ENCODE data around the gene ECE2. TPM values are rescaled to one million over a fixed set of nuclear protein-coding genes. Genes with fewer than 3 reads are reported as not detected.
A peak's percentile ranks its signal among the peaks of the same experiment; 100 is the strongest.

Gene ECE2
- polyA plus RNA-seq, 2 of the 4 experiments (the other 2 are of a cell fraction): not detected

DNA sequence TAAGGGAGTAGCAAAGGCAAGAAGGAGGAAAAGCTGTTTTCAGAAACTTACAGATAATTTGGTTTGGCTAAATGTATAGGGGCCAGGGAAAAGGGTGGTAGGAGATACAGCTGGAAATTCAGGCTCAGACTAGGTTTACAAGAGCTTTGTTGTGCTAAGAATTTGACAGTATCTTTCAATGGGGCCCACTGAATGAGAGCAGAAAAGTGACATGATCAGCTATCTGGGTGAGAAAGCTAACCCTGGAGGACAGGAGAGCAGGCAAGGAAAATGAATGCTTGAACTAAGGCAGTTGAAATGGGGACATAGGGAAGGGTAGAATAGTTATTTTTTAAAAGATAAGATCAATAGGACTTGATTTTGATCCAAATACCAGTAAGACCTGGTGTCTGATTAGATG, 35.8 kb downstream of the ECE2 start:
- no peak overlapping the region for H3K27ac ChIP-seq
- no peak for DNase-seq (ENCODE audit: low read depth in 1 of 2, low spot score in 1 of 2)
- no peak for FAIRE-seq
- POLR2A ChIA-PET: no interaction called here
- ATAC-seq: no peak
- H3K4me1 ChIP-seq: peaks cover 6% of the 10 kb centered on the region; the same call in 2 of the 3 replicates
- no peaks in the 10 kb centered on the region for H3K9me3 ChIP-seq
- TF ChIP-seq CBX2 (IDR thresholded peaks at IDR 0.05; ENCODE audit: borderline replicate concordance, low read depth): no peak
- TF ChIP-seq SREBF2 (IDR thresholded peaks at IDR 0.05): no peak
- TF ChIP-seq EHMT2 (IDR thresholded peaks at IDR 0.05; ENCODE audit: low read depth): no peak
- no peak for TF ChIP-seq CBX8 (IDR thresholded peaks at IDR 0.05)
- TF ChIP-seq RARB (CRISPR knock-in tag; IDR thresholded peaks at IDR 0.05): no peak
- no peak for TF ChIP-seq ZC3H11A (IDR thresholded peaks at IDR 0.05)
- no peak for TF ChIP-seq FOSB (CRISPR knock-in tag; IDR thresholded peaks at IDR 0.05)
- TF ChIP-seq JUNB (IDR thresholded peaks at IDR 0.05): no peak
- no peak for TF ChIP-seq RNF2 (IDR thresholded peaks at IDR 0.05; ENCODE audit: borderline replicate concordance, low read depth)
- TF ChIP-seq, protein P1, sequence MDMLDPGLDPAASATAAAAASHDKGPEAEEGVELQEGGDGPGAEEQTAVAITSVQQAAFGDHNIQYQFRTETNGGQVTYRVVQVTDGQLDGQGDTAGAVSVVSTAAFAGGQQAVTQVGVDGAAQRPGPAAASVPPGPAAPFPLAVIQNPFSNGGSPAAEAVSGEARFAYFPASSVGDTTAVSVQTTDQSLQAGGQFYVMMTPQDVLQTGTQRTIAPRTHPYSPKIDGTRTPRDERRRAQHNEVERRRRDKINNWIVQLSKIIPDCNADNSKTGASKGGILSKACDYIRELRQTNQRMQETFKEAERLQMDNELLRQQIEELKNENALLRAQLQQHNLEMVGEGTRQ (IDR thresholded peaks at IDR 0.05): no peak
- no peak for TF ChIP-seq POLR2A (IDR thresholded peaks at IDR 0.05; ENCODE audit: low read length)
- no peak for TF ChIP-seq GATA3 (IDR thresholded peaks at IDR 0.05; ENCODE audit: borderline replicate concordance)
- no peak for TF ChIP-seq FOSL2 (IDR thresholded peaks at IDR 0.05)
- no peak for TF ChIP-seq FOSL2 (CRISPR knock-in tag; IDR thresholded peaks at IDR 0.05)
- TF ChIP-seq, protein P2, sequence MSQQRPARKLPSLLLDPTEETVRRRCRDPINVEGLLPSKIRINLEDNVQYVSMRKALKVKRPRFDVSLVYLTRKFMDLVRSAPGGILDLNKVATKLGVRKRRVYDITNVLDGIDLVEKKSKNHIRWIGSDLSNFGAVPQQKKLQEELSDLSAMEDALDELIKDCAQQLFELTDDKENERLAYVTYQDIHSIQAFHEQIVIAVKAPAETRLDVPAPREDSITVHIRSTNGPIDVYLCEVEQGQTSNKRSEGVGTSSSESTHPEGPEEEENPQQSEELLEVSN (IDR thresholded peaks at IDR 0.05; ENCODE audit: borderline replicate concordance, low read depth): no peak
- no peak for TF ChIP-seq ZFP36 (IDR thresholded peaks at IDR 0.05; ENCODE audit: borderline replicate concordance, partially characterized antibody)
- TF ChIP-seq, protein P3, sequence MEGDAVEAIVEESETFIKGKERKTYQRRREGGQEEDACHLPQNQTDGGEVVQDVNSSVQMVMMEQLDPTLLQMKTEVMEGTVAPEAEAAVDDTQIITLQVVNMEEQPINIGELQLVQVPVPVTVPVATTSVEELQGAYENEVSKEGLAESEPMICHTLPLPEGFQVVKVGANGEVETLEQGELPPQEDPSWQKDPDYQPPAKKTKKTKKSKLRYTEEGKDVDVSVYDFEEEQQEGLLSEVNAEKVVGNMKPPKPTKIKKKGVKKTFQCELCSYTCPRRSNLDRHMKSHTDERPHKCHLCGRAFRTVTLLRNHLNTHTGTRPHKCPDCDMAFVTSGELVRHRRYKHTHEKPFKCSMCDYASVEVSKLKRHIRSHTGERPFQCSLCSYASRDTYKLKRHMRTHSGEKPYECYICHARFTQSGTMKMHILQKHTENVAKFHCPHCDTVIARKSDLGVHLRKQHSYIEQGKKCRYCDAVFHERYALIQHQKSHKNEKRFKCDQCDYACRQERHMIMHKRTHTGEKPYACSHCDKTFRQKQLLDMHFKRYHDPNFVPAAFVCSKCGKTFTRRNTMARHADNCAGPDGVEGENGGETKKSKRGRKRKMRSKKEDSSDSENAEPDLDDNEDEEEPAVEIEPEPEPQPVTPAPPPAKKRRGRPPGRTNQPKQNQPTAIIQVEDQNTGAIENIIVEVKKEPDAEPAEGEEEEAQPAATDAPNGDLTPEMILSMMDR (IDR thresholded peaks at IDR 0.05): no peak
- no peak for TF ChIP-seq NFE2L2 (conservative IDR thresholded peaks at IDR 0.05; ENCODE audit: low read length)
- TF ChIP-seq, protein P4, sequence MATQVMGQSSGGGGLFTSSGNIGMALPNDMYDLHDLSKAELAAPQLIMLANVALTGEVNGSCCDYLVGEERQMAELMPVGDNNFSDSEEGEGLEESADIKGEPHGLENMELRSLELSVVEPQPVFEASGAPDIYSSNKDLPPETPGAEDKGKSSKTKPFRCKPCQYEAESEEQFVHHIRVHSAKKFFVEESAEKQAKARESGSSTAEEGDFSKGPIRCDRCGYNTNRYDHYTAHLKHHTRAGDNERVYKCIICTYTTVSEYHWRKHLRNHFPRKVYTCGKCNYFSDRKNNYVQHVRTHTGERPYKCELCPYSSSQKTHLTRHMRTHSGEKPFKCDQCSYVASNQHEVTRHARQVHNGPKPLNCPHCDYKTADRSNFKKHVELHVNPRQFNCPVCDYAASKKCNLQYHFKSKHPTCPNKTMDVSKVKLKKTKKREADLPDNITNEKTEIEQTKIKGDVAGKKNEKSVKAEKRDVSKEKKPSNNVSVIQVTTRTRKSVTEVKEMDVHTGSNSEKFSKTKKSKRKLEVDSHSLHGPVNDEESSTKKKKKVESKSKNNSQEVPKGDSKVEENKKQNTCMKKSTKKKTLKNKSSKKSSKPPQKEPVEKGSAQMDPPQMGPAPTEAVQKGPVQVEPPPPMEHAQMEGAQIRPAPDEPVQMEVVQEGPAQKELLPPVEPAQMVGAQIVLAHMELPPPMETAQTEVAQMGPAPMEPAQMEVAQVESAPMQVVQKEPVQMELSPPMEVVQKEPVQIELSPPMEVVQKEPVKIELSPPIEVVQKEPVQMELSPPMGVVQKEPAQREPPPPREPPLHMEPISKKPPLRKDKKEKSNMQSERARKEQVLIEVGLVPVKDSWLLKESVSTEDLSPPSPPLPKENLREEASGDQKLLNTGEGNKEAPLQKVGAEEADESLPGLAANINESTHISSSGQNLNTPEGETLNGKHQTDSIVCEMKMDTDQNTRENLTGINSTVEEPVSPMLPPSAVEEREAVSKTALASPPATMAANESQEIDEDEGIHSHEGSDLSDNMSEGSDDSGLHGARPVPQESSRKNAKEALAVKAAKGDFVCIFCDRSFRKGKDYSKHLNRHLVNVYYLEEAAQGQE (IDR thresholded peaks at IDR 0.05): no peak
- TF ChIP-seq HDAC2 (IDR thresholded peaks at IDR 0.05): no peak
- TF ChIP-seq RFX5 (IDR thresholded peaks at IDR 0.05): no peak
- H3K4me3 ChIP-seq: no peak overlapping the region
- no peak overlapping the region for H3K4me2 ChIP-seq
- CTCF ChIA-PET: interaction anchor here (2.0 kb wide), 1 partner anchor 11 kb away, joined by 5 read pairs; no protein-coding TSS in a partner anchor

DNA sequence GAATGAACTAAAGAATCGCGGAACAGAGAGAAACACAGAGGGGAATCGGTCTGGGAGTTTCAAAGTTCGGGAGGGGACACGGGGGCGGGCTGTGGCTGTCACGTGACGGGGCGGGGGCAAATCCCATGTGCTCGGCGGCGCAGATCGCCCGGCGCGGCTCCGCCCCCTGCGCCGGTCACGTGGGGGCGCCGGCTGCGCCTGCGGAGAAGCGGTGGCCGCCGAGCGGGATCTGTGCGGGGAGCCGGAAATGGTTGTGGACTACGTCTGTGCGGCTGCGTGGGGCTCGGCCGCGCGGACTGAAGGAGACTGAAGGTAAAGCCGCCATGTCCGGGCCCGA, 38.5 kb downstream of the ECE2 start, which contains the start of gene EIF4G1:
EIF4G1 (plus strand) TSS at position 244 of the 337 bp plus-strand sequence. CDS start 1,191 bp downstream, outside the sequence.
- ATAC-seq (peak; percentile 79 to 85), DNase-seq (ENCODE audit: low read depth in 1 of 2, low spot score in 1 of 2) (peak; percentile 69 to 93), FAIRE-seq (no peak)
- ChIA-PET CTCF (no interaction called here), POLR2A (no interaction called here)
- peak within 1 kb of the TSS; percentile 94 for H3K4me2 ChIP-seq
- H3K4me1 ChIP-seq: peaks cover 33% of the 10 kb centered on the region
- peak within 1 kb of the TSS; percentile 100 for H3K27ac ChIP-seq
- H3K9me3 ChIP-seq: no peaks in the 10 kb centered on the region
- WGBS (ENCODE audit: missing lambda C conversion rate): under 1% methylated on average over 23 of the region's 40 CpGs
- peak within 1 kb of the TSS; percentile 86 for H3K4me3 ChIP-seq
- TF ChIP-seq EHMT2 (IDR thresholded peaks at IDR 0.05; ENCODE audit: low read depth): no peak
- TF ChIP-seq, protein P2 (IDR thresholded peaks at IDR 0.05; ENCODE audit: borderline replicate concordance, low read depth): no peak; the same call in 1 of the 2 replicates
- no peak for TF ChIP-seq TP53 (CRISPR knock-in tag; IDR thresholded peaks at IDR 0.05)
- TF ChIP-seq KDM1A (IDR thresholded peaks at IDR 0.05; ENCODE audit: low read depth): no peak
- TF ChIP-seq BHLHE40 (IDR thresholded peaks at IDR 0.05; ENCODE audit: low read depth, low read length): no peak
- TF ChIP-seq CBX8 (IDR thresholded peaks at IDR 0.05): no peak
- TF ChIP-seq RNF2 (IDR thresholded peaks at IDR 0.05; ENCODE audit: borderline replicate concordance, low read depth): no peak
- TF ChIP-seq, protein P5, sequence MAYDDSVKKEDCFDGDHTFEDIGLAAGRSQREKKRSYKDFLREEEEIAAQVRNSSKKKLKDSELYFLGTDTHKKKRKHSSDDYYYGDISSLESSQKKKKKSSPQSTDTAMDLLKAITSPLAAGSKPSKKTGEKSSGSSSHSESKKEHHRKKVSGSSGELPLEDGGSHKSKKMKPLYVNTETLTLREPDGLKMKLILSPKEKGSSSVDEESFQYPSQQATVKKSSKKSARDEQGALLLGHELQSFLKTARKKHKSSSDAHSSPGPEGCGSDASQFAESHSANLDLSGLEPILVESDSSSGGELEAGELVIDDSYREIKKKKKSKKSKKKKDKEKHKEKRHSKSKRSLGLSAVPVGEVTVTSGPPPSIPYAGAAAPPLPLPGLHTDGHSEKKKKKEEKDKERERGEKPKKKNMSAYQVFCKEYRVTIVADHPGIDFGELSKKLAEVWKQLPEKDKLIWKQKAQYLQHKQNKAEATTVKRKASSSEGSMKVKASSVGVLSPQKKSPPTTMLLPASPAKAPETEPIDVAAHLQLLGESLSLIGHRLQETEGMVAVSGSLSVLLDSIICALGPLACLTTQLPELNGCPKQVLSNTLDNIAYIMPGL (CRISPR knock-in tag; IDR thresholded peaks at IDR 0.05; ENCODE audit: borderline replicate concordance): no peak
- TF ChIP-seq, protein P6, sequence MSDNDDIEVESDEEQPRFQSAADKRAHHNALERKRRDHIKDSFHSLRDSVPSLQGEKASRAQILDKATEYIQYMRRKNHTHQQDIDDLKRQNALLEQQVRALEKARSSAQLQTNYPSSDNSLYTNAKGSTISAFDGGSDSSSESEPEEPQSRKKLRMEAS (IDR thresholded peaks at IDR 0.05): peak; percentile 78; the same call in 1 of the 2 replicates
- no peak for TF ChIP-seq CBX2 (IDR thresholded peaks at IDR 0.05; ENCODE audit: borderline replicate concordance, low read depth)
- TF ChIP-seq, protein P7, sequence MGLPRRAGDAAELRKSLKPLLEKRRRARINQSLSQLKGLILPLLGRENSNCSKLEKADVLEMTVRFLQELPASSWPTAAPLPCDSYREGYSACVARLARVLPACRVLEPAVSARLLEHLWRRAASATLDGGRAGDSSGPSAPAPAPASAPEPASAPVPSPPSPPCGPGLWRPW (IDR thresholded peaks at IDR 0.05): no peak
- no peak for TF ChIP-seq ZNF302 (CRISPR knock-in tag; IDR thresholded peaks at IDR 0.05)
- TF ChIP-seq EHF (CRISPR knock-in tag; IDR thresholded peaks at IDR 0.05): no peak
- TF ChIP-seq HOXB5 (CRISPR knock-in tag; IDR thresholded peaks at IDR 0.05): no peak
- no peak for TF ChIP-seq FOSL2 (IDR thresholded peaks at IDR 0.05)
- no peak for TF ChIP-seq FOSL2 (CRISPR knock-in tag; IDR thresholded peaks at IDR 0.05)
- no peak for TF ChIP-seq RARB (CRISPR knock-in tag; IDR thresholded peaks at IDR 0.05)

All from A549 (cell line).